HG02840 (cell line): ENCODE data around the gene PRKAG2.
"Not testable (repeated sequence)": the region's sequence is repeated elsewhere in the genome, so short reads cannot be mapped to it uniquely, and the experiment has no call there.

Experiments used
- ATAC-seq: cut with Tn5 transposase; IDR thresholded peaks from one replicate; pipeline ENCODE4 v1.9.1; 2021; ENCODE audit warnings: mild to moderate bottlenecking, moderate library complexity, moderate number of reproducible peaks; ENCODE audit not compliant: unreplicated experiment, low FRiP score

PRKAG2 gene

GRCh38 chr7:151756866-151757265 is 120.0 kb downstream of the PRKAG2 start:
- ATAC-seq, result no peak

GRCh38 chr7:151756076-151756731 is 120.7 kb downstream of the PRKAG2 start:
- ATAC-seq, result no peak

GRCh38 chr7:151755131-151755801 is 121.6 kb downstream of the PRKAG2 start:
- no peak for ATAC-seq

DNA sequence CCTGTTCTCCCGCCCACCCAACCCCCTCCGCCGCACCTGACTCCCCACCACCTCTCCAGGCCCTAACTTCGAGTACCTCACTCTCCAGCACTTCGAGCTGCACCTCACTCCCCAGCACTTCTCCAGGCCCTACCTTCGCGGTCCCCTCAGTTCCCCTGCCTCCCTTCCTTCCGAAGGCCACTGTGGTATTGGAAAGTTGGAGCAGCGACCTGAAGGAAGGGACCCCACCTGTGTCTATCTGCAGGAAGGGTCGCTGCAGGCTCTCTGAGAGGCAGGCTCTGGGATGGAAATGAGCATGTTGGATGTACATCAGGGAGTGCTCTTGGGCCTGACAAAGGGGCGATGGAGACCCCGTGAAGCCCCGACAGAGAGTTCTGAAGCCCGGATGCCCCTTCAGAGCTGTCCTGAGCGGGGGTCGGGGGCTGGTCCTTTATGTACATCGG is 122.2 kb downstream of the PRKAG2 start:
- ATAC-seq, result no peak

DNA sequence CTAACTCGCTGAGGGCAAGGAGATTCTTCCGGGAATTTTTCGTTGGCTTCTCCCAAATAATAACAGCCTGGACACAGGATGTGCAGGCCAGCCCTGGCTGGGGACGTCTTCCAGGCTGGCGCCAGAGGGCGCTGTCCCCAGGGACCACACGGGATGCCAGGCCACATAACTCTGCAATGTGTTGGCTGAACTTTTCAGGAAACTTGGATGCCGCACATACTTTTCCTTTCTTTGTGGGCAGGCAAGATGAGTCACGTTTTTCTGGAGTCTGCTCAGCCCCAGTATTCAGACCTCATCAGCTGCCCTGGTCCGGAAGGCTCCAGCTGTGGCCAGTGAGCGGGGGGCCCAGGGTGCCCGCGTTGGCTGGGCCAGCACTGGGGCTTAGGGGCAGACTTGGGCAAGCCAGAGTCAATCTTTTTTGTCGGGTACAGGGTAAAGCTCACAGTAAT is 122.7 kb downstream of the PRKAG2 start:
- no peak for ATAC-seq

DNA sequence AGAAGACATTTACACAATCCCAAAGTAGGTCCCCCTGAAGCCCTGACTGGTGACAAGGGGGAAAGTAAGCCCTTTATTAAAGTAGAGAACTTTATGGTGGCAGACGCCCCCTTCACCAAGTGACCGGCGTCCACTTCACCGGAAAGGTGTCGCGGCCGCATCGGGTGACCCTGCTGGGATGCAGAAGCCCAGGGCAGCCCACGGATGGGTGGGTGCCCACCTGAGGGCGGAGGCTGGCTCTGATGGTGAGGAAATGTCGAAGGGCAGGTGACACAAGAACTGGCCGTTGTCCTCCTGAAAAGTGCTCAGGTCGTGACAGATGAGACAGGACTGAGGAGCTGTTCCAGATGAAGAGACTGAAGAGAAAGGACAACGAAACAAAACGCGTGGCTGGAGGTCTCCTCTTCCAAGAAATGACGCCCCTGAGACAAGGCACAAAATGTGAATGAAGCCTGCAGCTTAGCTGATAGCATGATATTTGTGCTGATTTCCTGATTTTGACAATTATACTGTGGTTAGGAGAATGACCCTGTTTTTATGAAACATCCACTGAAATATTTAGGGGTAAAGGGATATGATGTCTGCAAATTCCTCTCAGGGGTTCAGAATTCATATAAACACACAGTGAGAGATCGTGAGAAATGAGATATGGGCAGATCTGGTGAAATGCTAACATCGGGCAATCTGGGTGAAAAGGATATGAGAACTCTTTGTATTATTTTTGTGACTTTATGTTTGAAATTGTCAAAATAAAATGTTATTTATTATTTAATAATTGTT is 123.9 kb downstream of the PRKAG2 start:
- ATAC-seq, result no peak

GRCh38 chr7:151752037-151752436 is 124.9 kb downstream of the PRKAG2 start:
- no peak for ATAC-seq

DNA sequence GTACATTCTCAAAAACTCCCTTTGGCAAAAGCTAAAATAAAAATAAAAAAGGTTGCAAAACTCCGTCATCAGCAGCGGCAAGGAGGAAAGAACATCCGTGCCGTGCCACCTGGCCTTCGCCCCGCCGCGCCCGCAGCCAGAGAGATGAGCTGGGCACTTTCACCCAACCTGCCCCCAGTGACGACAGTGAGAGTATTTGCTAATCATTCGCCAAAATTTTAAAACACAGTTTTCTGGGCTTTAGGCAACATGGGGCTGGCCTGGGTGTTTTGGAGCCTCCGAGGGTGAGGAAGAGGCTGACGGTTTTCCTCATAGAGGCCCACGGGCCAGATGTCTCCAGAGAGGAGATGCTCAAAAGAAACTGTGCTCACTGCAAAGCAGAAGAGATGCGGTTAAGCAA is 128.2 kb downstream of the PRKAG2 start:
- ATAC-seq, result no peak

- ATAC-seq, result not testable (repeated sequence)
Observed at GRCh38 chr7:151748021-151748420, 128.9 kb downstream of the PRKAG2 start.

- no peak for ATAC-seq
Observed at GRCh38 chr7:151745706-151746105, 131.2 kb downstream of the PRKAG2 start.

DNA sequence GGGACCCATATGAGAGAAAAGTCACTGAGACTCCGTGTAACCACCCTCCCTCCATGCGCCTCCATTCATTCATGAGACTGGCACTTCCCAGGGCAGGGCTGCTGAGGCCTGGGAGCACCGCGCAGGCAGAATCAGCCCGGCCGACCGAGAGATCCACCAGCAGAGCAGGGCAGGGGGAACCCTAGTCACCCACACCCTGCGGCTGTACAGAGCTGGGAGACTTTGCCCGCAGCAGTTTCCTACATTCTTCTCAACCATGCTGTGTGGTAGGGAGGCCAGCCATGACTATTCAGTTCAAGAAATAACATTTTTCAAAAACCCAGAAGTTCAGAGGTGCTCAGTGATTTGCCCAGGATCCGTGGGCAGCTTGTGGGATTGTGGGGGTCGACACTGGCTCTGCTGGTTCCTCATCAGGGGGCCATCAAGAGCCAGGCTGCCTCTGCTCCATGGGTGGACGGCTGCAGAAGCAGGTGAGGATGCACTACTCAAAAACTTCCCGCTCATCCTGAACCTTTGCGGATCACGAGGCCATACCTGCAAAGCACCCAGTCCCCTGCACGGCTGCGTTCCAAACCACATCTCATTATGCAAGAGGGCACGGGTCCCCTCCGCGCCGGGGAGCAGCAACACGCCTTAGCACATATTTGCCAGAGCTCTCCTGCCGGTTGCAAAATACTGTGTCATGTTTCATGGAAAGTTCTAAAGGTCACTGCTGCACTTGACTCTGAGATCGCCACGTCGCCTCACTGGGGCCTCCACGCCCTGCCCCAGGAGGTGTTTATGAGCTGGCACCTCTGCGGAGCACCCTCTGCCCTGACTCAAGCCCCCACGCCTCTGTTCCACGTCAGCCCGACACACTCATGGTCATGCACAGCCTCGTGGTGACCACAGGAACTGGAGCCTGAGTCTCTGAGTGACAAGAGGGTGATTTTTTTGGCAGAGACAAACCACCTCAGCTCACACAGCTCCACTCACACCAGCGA is 132.0 kb downstream of the PRKAG2 start:
- ATAC-seq, result no peak

DNA sequence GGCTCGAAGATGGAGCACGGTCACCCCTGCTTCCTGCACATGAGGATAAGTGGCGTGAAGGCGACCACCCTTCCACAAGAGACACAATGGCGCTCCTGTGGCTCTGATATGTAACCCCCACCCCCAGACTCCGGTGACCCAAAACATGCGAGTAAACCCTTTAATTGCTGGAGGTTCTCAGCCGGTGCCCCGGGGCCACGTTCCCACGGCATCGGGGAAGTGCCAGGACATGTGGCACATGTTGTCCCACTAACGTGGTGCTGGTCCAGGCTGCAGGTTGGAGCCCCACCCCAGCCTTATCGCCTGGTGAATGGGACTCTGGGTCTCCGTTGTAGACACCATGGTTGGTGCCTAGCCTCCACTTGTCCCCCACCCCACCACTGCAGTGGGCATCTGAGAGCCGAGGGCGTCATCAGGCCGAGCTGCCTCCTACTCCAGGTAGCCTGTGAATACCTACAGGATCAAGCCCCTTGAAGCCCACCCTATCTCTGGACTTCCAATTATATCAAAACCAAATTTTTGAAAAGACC is 132.8 kb downstream of the PRKAG2 start:
- ATAC-seq, result no peak

GRCh38 chr7:151743481-151743983 is 133.4 kb downstream of the PRKAG2 start:
- no peak for ATAC-seq

GRCh38 chr7:151742713-151743480 is 134.0 kb downstream of the PRKAG2 start:
- no peak for ATAC-seq

- ATAC-seq, result no peak
Observed at GRCh38 chr7:151741585-151741984, 135.3 kb downstream of the PRKAG2 start.

GRCh38 chr7:151740081-151740851 is 136.6 kb downstream of the PRKAG2 start:
- ATAC-seq, result no peak

DNA sequence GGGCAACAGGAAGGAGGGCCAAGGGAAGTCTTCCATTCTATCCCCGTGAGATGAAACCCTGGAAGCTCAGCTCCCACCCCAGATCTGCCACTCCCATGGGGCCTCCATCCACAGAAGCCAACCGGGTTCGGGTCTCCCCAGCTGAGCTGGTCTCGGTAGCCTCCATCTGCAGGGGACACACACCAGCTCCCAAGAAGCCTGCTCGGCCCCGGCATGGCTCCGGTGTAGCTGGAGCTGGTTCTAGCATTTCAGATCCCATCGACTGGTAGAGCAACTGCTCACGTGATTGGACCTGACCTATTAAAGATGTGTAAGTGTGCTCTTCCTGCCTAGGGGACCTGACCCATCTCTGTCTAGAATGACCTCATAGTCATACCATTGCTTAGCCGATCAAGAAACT is 138.0 kb downstream of the PRKAG2 start:
- ATAC-seq, result no peak

DNA sequence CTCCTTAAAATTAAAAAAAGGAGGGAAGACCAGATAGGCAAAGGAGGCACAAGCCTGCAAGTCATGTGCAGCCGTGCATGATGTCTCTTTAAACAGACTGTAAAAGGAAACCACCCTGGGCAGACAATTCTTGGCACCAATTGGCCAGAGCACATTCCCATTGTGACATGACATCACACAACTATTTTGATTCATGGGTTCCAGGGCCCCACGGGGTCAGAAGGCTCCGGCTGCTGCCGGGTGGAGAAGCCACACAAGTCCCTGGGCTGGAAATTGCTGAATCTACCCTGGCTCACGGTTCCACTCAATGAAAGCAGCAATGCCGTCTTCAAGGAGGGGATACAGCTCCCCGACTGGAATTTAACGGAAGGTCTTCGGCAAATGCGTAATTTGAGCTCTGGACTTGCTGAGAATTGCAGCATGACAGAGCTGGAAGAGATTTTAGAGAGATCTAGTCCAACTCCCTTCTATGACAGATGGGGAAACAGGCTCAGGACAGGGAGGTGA is 140.5 kb downstream of the PRKAG2 start:
- ATAC-seq, result no peak
